HEK293 (cell line): ENCODE results near the gene TIMP4.

Experiments
- CTCF ChIP-seq: fragments of 450-650 bp; formaldehyde crosslinking; IDR thresholded peaks from 2 replicates; pipeline ENCODE4 v1.5.1; 2016; ENCODE audit warnings: missing biosample characterization, missing genetic modification characterization
- SETDB1 ChIP-seq: IDR thresholded peaks from one replicate; pipeline ENCODE4 v1.6.1; 2017; ENCODE audit warnings: mild to moderate bottlenecking, low read length, moderate library complexity, mixed read lengths; ENCODE audit not compliant: insufficient read length
- TCF7L2 ChIP-seq: IDR thresholded peaks from 2 replicates; pipeline ENCODE4 v1.6.1; 2011; ENCODE audit warnings: low read depth, mild to moderate bottlenecking, inconsistent platforms, low read length, moderate library complexity, borderline replicate concordance
- ZBTB49 ChIP-seq: fragments of 450-650 bp; formaldehyde crosslinking; IDR thresholded peaks from 2 replicates; pipeline ENCODE4 v1.5.1; 2016; ENCODE audit warnings: missing biosample characterization, missing genetic modification characterization, low read depth
- ZNF776 ChIP-seq: fragments of 450-650 bp; formaldehyde crosslinking; IDR thresholded peaks from 2 replicates; pipeline ENCODE4 v1.5.0; 2017; ENCODE audit warnings: missing biosample characterization, missing genetic modification characterization, borderline replicate concordance
- ZNF785 ChIP-seq: fragments of 450-650 bp; formaldehyde crosslinking; IDR thresholded peaks from 2 replicates; pipeline ENCODE4 v1.5.1; 2016; ENCODE audit warnings: missing biosample characterization, missing genetic modification characterization

- TF ChIP-seq CTCF (tag by site-specific recombination) (no peak), ZNF785 (tag by site-specific recombination) (no peak), ZBTB49 (no peak), ZNF776 (tag by site-specific recombination) (no peak), SETDB1 (no peak), TCF7L2 (no peak)
These were observed 36.5 kb upstream of the TIMP4 start for GRCh38 chr3:12195231-12195630.
